A549 (cell line): ENCODE measurements around the gene GJB5. TPM values are rescaled to one million over a fixed set of nuclear protein-coding genes. Genes with fewer than 3 reads are reported as not detected.
"Not testable (repeated sequence)": the region's sequence is repeated elsewhere in the genome, so short reads cannot be mapped to it uniquely, and the experiment has no call there.

Source experiments
- ATAC-seq, 2 experiments: fragments of 200-7000 bp in 1 of 2; fragments of >200 bp in 1 of 2; cut with Nextera tagmentation in 1 of 2; cut with Tn5 transposase in 1 of 2; 3 replicates each; pipeline versions ENCODE4 v1.8.0 to v1.9.1; 2018 to 2020; ENCODE audit warnings: mild to moderate bottlenecking in 1 of 2, moderate library complexity in 1 of 2
- CTCF ChIA-PET: fragments of 300-600 bp; sonication (Branson Sonifier 250); formaldehyde crosslinking; extraction: SDS; loops from one replicate; lab custom pipeline; 2021; ENCODE audit warnings: antibody characterized with exemption, inconsistent platforms; lab: Yijun Ruan, JAX
- POLR2A ChIA-PET: fragments of 350-600 bp; formaldehyde crosslinking; extraction: SDS; loops from one replicate; lab custom pipeline; 2021; ENCODE audit warnings: antibody characterized with exemption, inconsistent platforms; lab: Yijun Ruan, JAX
- DNase-seq, 2 experiments: peaks; one replicate each; pipeline versions ENCODE4 v3.0.0 to v3.0.0-alpha.2; 2011 to 2016; ENCODE audit warnings: low read depth in 1 of 2, low spot score in 1 of 2
- FAIRE-seq: peaks from 2 replicates; lab custom pipeline; 2011; peaks lifted over from hg19 to GRCh38; lab: Jason Lieb, UNC
- H3K27ac ChIP-seq, 2 experiments: fragments of >200 bp; sonication (Bioruptor Twin); formaldehyde crosslinking; 3 replicates each; pipeline ENCODE4 v1.5.1; 2016 to 2017
- H3K4me1 ChIP-seq: fragments of >200 bp; sonication (Bioruptor Twin); formaldehyde crosslinking; 3 replicates; pipeline ENCODE4 v1.6.1; 2016
- H3K4me2 ChIP-seq: fragments of >200 bp; sonication (Bioruptor Twin); formaldehyde crosslinking; 3 replicates; pipeline ENCODE4 v1.6.1; 2016
- H3K4me3 ChIP-seq: fragments of >200 bp; sonication (Bioruptor Twin); formaldehyde crosslinking; 3 replicates; pipeline ENCODE4 v1.5.1; 2016
- H3K9me3 ChIP-seq: fragments of >200 bp; sonication (Bioruptor Twin); formaldehyde crosslinking; 3 replicates; pipeline ENCODE4 v1.6.1; 2016
- BHLHE40 ChIP-seq: IDR thresholded peaks from 2 replicates; pipeline ENCODE4 v1.6.1; 2012; ENCODE audit warnings: low read depth, low read length, inconsistent platforms
- FOXS1 ChIP-seq: fragments of 250-450 bp; sonication (Bioruptor Pico); IDR thresholded peaks from 2 replicates; pipeline ENCODE4 v1.5.0; 2020; ENCODE audit warnings: mild to moderate bottlenecking, moderate library complexity
- HEYL ChIP-seq: fragments of 250-450 bp; sonication (Bioruptor Pico); IDR thresholded peaks from 2 replicates; pipeline ENCODE4 v1.8.0; 2021; ENCODE audit warnings: mild to moderate bottlenecking, moderate library complexity
- HOXA7 ChIP-seq: fragments of 250-450 bp; sonication (Bioruptor Pico); IDR thresholded peaks from 2 replicates; pipeline ENCODE4 v1.5.0; 2020; ENCODE audit warnings: mild to moderate bottlenecking, moderate library complexity
- HOXB13 ChIP-seq: fragments of 250-450 bp; sonication (Bioruptor Pico); IDR thresholded peaks from 2 replicates; pipeline ENCODE4 v1.5.0; 2020; ENCODE audit warnings: low read depth, mild to moderate bottlenecking, moderate library complexity
- KDM1A ChIP-seq: fragments of 200-600 bp; sonication (generic); IDR thresholded peaks from 2 replicates; pipeline ENCODE4 v1.6.1; 2016; ENCODE audit warnings: low read depth, mild to moderate bottlenecking
- KDM5A ChIP-seq: fragments of 200-600 bp; sonication (generic); IDR thresholded peaks from 2 replicates; pipeline ENCODE4 v1.6.1; 2016; ENCODE audit warnings: antibody characterized with exemption, mild to moderate bottlenecking
- MAFK ChIP-seq: fragments of 450-650 bp; IDR thresholded peaks from 2 replicates; pipeline ENCODE4 v1.6.1; 2014; ENCODE audit not compliant: partially characterized antibody
- MAZ ChIP-seq: fragments of 150-350 bp; IDR thresholded peaks from 2 replicates; pipeline ENCODE4 v1.6.1; 2014; ENCODE audit warnings: antibody characterized with exemption, low read depth, low read length, borderline replicate concordance
- TFCP2L1 ChIP-seq: fragments of 250-450 bp; sonication (Bioruptor Pico); IDR thresholded peaks from 2 replicates; pipeline ENCODE4 v1.5.0; 2021; ENCODE audit warnings: mild to moderate bottlenecking
- ZC3H11A ChIP-seq: fragments of 450-650 bp; IDR thresholded peaks from 2 replicates; pipeline ENCODE4 v1.6.1; 2014; ENCODE audit warnings: antibody characterized with exemption, mild to moderate bottlenecking
- WGBS: methylation state at CpG from one replicate; pipeline ENCODE4 v1.1.6; 2017; ENCODE audit errors: missing lambda C conversion rate; 5-methylcytosine and 5-hydroxymethylcytosine counted together
- polyA plus RNA-seq, 4 experiments: library from polyadenylated mRNA; depleted of rRNA in 3 of 4; stranded (reverse); fragments of >200 nt; fragmentation: RNase III in 1 of 4; extraction: RNeasy Plus Mini Kit Qiagen cat#74134 plus additional on column Dnase treatment in 1 of 4; gene quantifications; 2 replicates in 3 of 4; 3 replicates in 1 of 4; pipeline ENCODE4 v1.2.3, GENCODE V29; 2011 to 2017
- TF ChIP-seq, protein P1 (sequence below): fragments of 450-650 bp; IDR thresholded peaks from 2 replicates; pipeline ENCODE4 v1.6.1; 2014; ENCODE audit warnings: antibody characterized with exemption
- TF ChIP-seq, protein P2 (sequence below): IDR thresholded peaks from 2 replicates; pipeline ENCODE4 v1.6.1; 2012
- TF ChIP-seq, protein P3 (sequence below): fragments of 250-450 bp; sonication (Bioruptor Pico); IDR thresholded peaks from 2 replicates; pipeline ENCODE4 v1.5.0; 2021; ENCODE audit warnings: mild to moderate bottlenecking, moderate library complexity, borderline replicate concordance
- TF ChIP-seq, protein P4 (sequence below): IDR thresholded peaks from 2 replicates; pipeline ENCODE4 v1.6.1; 2012
- TF ChIP-seq, protein P5 (sequence below): IDR thresholded peaks from 2 replicates; pipeline ENCODE4 v1.6.1; 2012; ENCODE audit warnings: low read depth, borderline replicate concordance

Gene GJB5
- polyA plus RNA-seq, 2 of the 4 experiments (the other 2 are of a cell fraction), result 0.15 to 0.16 TPM

DNA sequence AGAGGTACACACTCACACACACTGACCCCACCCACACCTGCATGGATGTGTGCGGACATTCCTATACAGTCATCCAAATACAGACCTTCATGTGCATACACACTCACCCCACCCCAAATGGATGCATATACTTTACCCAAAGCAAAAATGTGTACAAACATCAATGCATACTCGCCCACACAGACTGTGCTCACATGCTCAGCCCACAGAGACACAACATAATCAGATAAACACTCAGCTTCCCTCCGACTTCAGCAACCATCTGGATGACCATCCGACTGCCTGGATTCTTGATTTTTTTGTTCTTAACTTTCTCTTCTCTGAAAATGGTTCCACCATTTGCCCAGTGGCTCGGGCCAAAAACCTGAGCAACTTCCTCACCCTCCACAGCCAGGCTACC lies 24.4 kb upstream of the GJB5 start:
- ATAC-seq (no peak), DNase-seq (no peak), FAIRE-seq (no peak)
- TF ChIP-seq, protein P1, sequence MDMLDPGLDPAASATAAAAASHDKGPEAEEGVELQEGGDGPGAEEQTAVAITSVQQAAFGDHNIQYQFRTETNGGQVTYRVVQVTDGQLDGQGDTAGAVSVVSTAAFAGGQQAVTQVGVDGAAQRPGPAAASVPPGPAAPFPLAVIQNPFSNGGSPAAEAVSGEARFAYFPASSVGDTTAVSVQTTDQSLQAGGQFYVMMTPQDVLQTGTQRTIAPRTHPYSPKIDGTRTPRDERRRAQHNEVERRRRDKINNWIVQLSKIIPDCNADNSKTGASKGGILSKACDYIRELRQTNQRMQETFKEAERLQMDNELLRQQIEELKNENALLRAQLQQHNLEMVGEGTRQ, result no peak
- TF ChIP-seq, protein P2, sequence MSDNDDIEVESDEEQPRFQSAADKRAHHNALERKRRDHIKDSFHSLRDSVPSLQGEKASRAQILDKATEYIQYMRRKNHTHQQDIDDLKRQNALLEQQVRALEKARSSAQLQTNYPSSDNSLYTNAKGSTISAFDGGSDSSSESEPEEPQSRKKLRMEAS, result no peak
- TF ChIP-seq MAZ (no peak), KDM5A (no peak), TFCP2L1 (CRISPR knock-in tag) (no peak)
- TF ChIP-seq, protein P3, sequence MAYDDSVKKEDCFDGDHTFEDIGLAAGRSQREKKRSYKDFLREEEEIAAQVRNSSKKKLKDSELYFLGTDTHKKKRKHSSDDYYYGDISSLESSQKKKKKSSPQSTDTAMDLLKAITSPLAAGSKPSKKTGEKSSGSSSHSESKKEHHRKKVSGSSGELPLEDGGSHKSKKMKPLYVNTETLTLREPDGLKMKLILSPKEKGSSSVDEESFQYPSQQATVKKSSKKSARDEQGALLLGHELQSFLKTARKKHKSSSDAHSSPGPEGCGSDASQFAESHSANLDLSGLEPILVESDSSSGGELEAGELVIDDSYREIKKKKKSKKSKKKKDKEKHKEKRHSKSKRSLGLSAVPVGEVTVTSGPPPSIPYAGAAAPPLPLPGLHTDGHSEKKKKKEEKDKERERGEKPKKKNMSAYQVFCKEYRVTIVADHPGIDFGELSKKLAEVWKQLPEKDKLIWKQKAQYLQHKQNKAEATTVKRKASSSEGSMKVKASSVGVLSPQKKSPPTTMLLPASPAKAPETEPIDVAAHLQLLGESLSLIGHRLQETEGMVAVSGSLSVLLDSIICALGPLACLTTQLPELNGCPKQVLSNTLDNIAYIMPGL (CRISPR knock-in tag), result no peak
- 26% methylated on average over 5 of the region's 5 CpGs for WGBS
- H3K9me3 ChIP-seq, result no peaks in the 10 kb centered on the region
- POLR2A ChIA-PET, result no interaction called here
- CTCF ChIA-PET, result interaction anchor here (3.4 kb wide), 1 partner anchor 12 kb away, joined by 17 read pairs; no protein-coding TSS in a partner anchor
- H3K4me3 ChIP-seq, result no peak overlapping the region
- no peak overlapping the region for H3K27ac ChIP-seq
- H3K4me1 ChIP-seq, result no peaks in the 10 kb centered on the region
- no peak overlapping the region for H3K4me2 ChIP-seq

DNA sequence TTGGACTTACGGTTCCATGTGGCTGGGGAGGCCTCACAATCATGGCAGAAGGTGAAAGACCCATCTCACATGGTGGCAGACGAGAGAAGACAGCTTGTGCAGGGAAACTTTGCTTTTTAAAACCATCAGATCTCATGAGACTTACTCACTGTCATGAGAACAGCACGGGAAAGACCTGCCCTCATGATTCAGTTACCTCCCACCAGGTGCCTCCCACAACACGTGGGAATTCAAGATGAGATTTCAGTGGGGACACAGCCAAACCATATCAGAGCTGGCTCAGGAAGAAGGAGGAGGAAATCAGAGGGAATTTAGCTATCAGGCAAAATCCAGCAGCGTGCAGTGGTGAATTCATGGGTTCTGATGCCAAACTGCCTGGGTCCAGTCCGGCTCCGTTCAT lies 22.0 kb upstream of the GJB5 start:
- DNase-seq, H3K27ac ChIP-seq, ATAC-seq, H3K4me2 ChIP-seq, H3K4me3 ChIP-seq, FAIRE-seq, POLR2A ChIA-PET, H3K4me1 ChIP-seq, H3K9me3 ChIP-seq: not testable (repeated sequence)
- WGBS, result 24% methylated on average over 7 of the region's 7 CpGs
- CTCF ChIA-PET, result interaction anchor here (3.7 kb wide), 1 partner anchor 11 kb away, joined by 22 read pairs; no protein-coding TSS in a partner anchor

DNA sequence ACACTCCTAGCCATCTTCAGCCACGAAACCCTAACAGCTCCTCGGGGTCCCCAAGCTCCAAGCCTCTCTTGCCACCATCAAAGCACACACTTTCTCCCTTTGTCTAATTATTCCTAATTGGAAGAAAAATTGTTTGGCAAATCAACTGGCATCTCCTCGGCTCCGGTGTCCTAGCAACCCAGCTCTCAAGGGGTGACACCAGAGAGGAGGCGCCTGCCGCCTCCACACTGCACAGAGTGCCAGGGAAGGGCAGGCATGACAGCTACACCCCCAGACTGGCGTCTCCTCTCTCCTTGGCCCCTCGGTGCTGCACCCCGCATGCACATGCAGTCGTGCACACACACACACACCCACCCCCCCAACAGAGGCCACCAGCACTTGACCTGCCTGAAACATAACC lies 18.2 kb upstream of the GJB5 start:
- no peak overlapping the region for H3K4me2 ChIP-seq
- no peaks in the 10 kb centered on the region for H3K4me1 ChIP-seq
- ChIA-PET POLR2A (no interaction called here), CTCF (no interaction called here)
- DNase-seq (no peak), ATAC-seq (no peak), FAIRE-seq (no peak)
- no peak overlapping the region for H3K27ac ChIP-seq
- TF ChIP-seq HOXA7 (CRISPR knock-in tag) (no peak), KDM1A (no peak)
- TF ChIP-seq, protein P4, sequence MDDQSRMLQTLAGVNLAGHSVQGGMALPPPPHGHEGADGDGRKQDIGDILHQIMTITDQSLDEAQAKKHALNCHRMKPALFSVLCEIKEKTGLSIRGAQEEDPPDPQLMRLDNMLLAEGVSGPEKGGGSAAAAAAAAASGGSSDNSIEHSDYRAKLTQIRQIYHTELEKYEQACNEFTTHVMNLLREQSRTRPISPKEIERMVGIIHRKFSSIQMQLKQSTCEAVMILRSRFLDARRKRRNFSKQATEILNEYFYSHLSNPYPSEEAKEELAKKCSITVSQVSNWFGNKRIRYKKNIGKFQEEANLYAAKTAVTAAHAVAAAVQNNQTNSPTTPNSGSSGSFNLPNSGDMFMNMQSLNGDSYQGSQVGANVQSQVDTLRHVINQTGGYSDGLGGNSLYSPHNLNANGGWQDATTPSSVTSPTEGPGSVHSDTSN, result no peak
- H3K4me3 ChIP-seq, result no peak overlapping the region
- 55% methylated on average over 6 of the region's 10 CpGs for WGBS
- no peaks in the 10 kb centered on the region for H3K9me3 ChIP-seq

DNA sequence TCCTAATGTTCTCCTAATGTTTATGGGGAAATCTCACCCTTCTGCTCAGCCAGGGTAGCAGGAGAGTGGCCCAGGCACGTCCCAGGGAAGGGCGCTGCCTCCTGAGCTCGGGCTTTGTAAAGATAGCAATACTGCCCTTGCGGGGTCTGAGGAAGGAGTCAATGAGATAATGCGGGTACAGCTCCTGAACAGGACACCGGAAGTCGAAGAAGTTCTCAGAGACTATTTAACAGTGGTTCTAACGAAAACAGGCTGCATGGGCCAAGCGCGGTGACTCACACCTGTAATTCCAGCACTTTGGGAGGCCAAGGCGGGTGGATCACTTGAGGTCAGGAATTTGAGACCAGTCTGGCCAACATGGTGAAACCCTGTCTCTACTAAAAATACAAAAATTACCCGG lies 17.6 kb upstream of the GJB5 start:
- DNase-seq, H3K4me2 ChIP-seq, H3K4me1 ChIP-seq, H3K27ac ChIP-seq, FAIRE-seq, H3K4me3 ChIP-seq, H3K9me3 ChIP-seq, CTCF ChIA-PET, ATAC-seq, POLR2A ChIA-PET: not testable (repeated sequence)
- WGBS, result 66% methylated on average over 10 of the region's 12 CpGs

DNA sequence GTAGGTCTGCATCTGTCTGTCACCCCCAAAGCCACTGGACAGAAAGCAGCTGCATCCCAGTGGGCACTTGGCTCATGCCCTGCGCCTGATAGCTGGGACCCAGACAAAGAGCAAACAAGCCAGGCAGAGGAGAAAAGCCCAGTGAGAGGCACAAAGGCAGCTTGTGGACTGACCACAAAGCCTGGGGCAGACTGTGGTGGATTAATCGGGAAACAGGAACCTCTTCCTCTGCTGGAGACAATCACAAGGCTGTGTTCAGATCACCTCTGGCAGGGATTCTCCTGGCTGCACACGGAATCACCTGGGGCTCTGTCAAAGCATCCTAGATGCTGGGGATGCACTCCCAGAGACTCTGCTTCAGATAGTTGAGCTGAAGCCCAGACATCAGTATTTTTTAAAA lies 15.2 kb upstream of the GJB5 start:
- ATAC-seq (no peak), FAIRE-seq (no peak), DNase-seq (no peak)
- TF ChIP-seq MAFK (no peak), ZC3H11A (no peak), FOXS1 (CRISPR knock-in tag) (no peak), HEYL (CRISPR knock-in tag) (no peak), HOXB13 (CRISPR knock-in tag) (no peak), BHLHE40 (no peak)
- TF ChIP-seq, protein P5, sequence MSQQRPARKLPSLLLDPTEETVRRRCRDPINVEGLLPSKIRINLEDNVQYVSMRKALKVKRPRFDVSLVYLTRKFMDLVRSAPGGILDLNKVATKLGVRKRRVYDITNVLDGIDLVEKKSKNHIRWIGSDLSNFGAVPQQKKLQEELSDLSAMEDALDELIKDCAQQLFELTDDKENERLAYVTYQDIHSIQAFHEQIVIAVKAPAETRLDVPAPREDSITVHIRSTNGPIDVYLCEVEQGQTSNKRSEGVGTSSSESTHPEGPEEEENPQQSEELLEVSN, result no peak
- no peak overlapping the region for H3K4me2 ChIP-seq
- no peak overlapping the region for H3K4me3 ChIP-seq
- H3K27ac ChIP-seq, result no peak overlapping the region
- H3K4me1 ChIP-seq, result no peaks in the 10 kb centered on the region
- H3K9me3 ChIP-seq, result no peaks in the 10 kb centered on the region
- 20% methylated on average over 3 of the region's 3 CpGs for WGBS
- CTCF ChIA-PET, result interaction anchor here (1.3 to 2.1 kb wide), 3 partner anchors 13 to 1106 kb away, joined by 3 to 7 read pairs (median 5); no protein-coding TSS in a partner anchor
- POLR2A ChIA-PET, result no interaction called here
